Measurements from ENCODE around the gene MT1F.

- TF ChIP-seq CTCF (conservative IDR thresholded peaks at IDR 0.05; ENCODE audit: low read length) (no peak), EZH2phosphoT487 (IDR thresholded peaks at IDR 0.05; ENCODE audit: borderline replicate concordance) (no peak)
Observed at GRCh38 chr16:56653218-56653617, 4.5 kb upstream of the MT1F start.

Data from Loucy (cell line).